ENCODE results near the gene RIN3. TPM values are rescaled to one million over a fixed set of nuclear protein-coding genes. Genes with fewer than 3 reads are reported as not detected.

The RIN3 gene
- polyA plus RNA-seq, 1 donor: 15.6 TPM

DNA sequence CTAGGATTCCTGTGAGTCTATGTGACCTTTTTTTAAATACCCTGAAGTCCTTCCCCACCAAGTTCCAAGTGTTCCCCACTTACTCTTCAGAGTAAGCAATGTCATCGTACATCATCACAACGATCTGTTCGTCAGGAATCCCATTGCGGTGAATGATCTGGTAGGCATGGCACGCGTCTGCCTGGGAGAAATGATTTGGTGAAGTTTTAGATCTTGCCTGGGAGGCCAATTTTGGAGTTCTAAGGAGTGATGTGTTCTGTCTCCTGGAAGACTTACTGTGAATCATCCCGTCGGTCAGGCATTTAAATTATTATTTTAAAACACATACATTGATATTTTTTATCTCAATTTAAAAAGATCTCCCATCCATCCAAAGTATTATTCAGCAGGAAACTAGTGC lies 205.1 kb downstream of the RIN3 start:
- Histone ChIP-seq H3K4me3 (ENCODE audit: low read length) (no peak overlapping the region), H3K4me1 (ENCODE audit: control insufficient read depth, insufficient read depth, low read length) (peaks cover 15% of the 10 kb centered on the region), H3K9me3 (ENCODE audit: control insufficient read depth, low read depth, low read length) (no peaks in the 10 kb centered on the region), H3K36me3 (ENCODE audit: control insufficient read depth, insufficient read depth, low read length) (peaks cover 40% of the 10 kb centered on the region), H3K27me3 (ENCODE audit: control insufficient read depth, insufficient read depth, low read length) (no peaks in the 10 kb centered on the region), H3K27ac (ENCODE audit: low read length) (no peak overlapping the region)
- no CpG with 5 or more reads among the region's 8 CpGs for WGBS (ENCODE audit: insufficient coverage, low lambda C conversion rate)
- no peak for DNase-seq

- no peaks in the 10 kb centered on the region for H3K9me3 ChIP-seq (ENCODE audit: control insufficient read depth, low read depth, low read length)
- H3K4me3 ChIP-seq (ENCODE audit: low read length): no peak overlapping the region
- H3K36me3 ChIP-seq (ENCODE audit: control insufficient read depth, insufficient read depth, low read length): peaks cover 36% of the 10 kb centered on the region
- H3K4me1 ChIP-seq (ENCODE audit: control insufficient read depth, insufficient read depth, low read length): peaks cover 15% of the 10 kb centered on the region
- H3K27ac ChIP-seq (ENCODE audit: low read length): peak overlapping the region; percentile 76
- DNase-seq: no peak
- H3K27me3 ChIP-seq (ENCODE audit: control insufficient read depth, insufficient read depth, low read length): no peaks in the 10 kb centered on the region
- no CpG with 5 or more reads among the region's 2 CpGs for WGBS (ENCODE audit: insufficient coverage, low lambda C conversion rate)
These were observed 205.8 kb downstream of the RIN3 start for GRCh38 chr14:92719421-92719820.

DNA sequence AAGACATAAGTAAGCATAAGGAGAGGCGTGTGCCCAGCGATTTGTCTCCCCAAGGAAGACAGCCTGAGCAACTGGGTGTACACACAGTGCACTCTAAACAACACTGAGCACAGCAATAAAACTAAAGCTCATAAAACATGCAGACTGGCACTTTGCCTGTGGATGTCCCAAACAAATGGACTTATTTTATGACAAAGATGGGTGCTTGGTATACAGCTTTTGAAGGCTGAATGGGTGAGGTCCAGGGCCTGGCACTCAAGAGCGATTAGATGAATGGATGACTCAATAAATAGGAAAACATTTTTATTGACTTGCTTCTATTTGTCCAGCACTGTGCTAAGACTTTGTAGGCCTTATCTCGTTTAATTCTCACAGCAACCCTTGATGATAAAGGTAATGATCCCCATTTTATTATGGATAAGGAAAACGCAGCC lies 206.3 kb downstream of the RIN3 start:
- H3K27ac ChIP-seq (ENCODE audit: low read length): peak overlapping the region; percentile 76
- DNase-seq: peak; percentile 66 to 88
- WGBS (ENCODE audit: insufficient coverage, low lambda C conversion rate): no CpG with 5 or more reads among the region's 5 CpGs
- H3K9me3 ChIP-seq (ENCODE audit: control insufficient read depth, low read depth, low read length): no peaks in the 10 kb centered on the region
- no peak overlapping the region for H3K4me3 ChIP-seq (ENCODE audit: low read length)
- H3K27me3 ChIP-seq (ENCODE audit: control insufficient read depth, insufficient read depth, low read length): no peaks in the 10 kb centered on the region
- H3K4me1 ChIP-seq (ENCODE audit: control insufficient read depth, insufficient read depth, low read length): peaks cover 15% of the 10 kb centered on the region
- peaks cover 36% of the 10 kb centered on the region for H3K36me3 ChIP-seq (ENCODE audit: control insufficient read depth, insufficient read depth, low read length)

DNA sequence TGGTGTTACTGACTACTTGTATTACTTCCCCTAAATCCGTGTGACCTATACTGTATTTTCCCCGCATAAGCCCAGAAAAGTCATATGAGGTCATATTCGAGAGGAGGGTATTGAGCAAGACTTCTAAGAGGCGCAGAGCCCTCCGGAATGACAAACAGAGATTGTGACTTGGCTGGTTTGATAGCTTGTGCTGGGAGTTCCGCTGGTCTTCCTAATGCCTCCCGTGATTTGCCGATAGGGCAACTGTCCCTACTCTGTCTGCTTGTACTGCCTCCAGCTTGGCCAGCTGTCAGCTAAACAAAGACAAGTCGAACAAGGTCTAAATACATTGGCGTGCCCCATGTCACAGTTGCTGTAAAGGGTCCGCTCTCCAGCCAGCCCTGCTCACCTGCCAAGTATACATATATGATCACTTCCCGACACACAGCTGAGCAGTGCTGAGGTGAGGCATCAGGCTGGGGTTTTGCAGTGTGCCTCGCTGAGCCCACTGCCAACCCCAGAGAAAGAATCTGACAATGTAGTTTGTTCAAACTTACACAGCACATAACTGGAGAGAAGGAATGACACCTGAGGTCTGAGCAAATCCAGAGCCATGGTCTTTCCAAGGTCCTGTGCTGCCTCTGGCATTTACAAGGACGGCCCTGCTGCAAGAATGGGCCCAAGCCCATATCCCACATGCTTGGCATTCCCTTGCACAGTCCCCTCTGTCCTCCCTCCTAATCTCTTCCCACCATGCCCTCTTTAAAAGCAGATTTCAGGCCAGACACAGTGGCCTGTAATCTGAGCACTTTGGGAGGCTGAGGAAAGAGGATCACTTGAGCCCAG lies 211.1 kb downstream of the RIN3 start:
- Histone ChIP-seq H3K27ac (ENCODE audit: low read length) (peak overlapping the region; percentile 3), H3K4me1 (ENCODE audit: control insufficient read depth, insufficient read depth, low read length) (peaks cover 19% of the 10 kb centered on the region), H3K9me3 (ENCODE audit: control insufficient read depth, low read depth, low read length) (no peaks in the 10 kb centered on the region), H3K27me3 (ENCODE audit: control insufficient read depth, insufficient read depth, low read length) (no peaks in the 10 kb centered on the region), H3K4me3 (ENCODE audit: low read length) (no peak overlapping the region), H3K36me3 (ENCODE audit: control insufficient read depth, insufficient read depth, low read length) (peaks cover 47% of the 10 kb centered on the region)
- WGBS (ENCODE audit: insufficient coverage, low lambda C conversion rate): no CpG with 5 or more reads among the region's 14 CpGs
- DNase-seq: peak; percentile 26 to 73

- H3K36me3 ChIP-seq (ENCODE audit: control insufficient read depth, insufficient read depth, low read length): peaks cover 50% of the 10 kb centered on the region
- peaks cover 7% of the 10 kb centered on the region for H3K4me1 ChIP-seq (ENCODE audit: control insufficient read depth, insufficient read depth, low read length)
- H3K9me3 ChIP-seq (ENCODE audit: control insufficient read depth, low read depth, low read length): no peaks in the 10 kb centered on the region
- peak; percentile 47 to 73 for DNase-seq
- H3K27ac ChIP-seq (ENCODE audit: low read length): peak overlapping the region; percentile 70
- H3K4me3 ChIP-seq (ENCODE audit: low read length): no peak overlapping the region
- WGBS (ENCODE audit: insufficient coverage, low lambda C conversion rate): 52% methylated on average over 3 of the region's 12 CpGs
- no peaks in the 10 kb centered on the region for H3K27me3 ChIP-seq (ENCODE audit: control insufficient read depth, insufficient read depth, low read length)
These were observed 212.8 kb downstream of the RIN3 start for GRCh38 chr14:92726135-92726932.

- no peak for DNase-seq
- Histone ChIP-seq H3K36me3 (ENCODE audit: control insufficient read depth, insufficient read depth, low read length) (peaks cover 55% of the 10 kb centered on the region), H3K4me3 (ENCODE audit: low read length) (no peak overlapping the region), H3K4me1 (ENCODE audit: control insufficient read depth, insufficient read depth, low read length) (peaks cover 7% of the 10 kb centered on the region), H3K27ac (ENCODE audit: low read length) (peak overlapping the region; percentile 70), H3K9me3 (ENCODE audit: control insufficient read depth, low read depth, low read length) (no peaks in the 10 kb centered on the region), H3K27me3 (ENCODE audit: control insufficient read depth, insufficient read depth, low read length) (no peaks in the 10 kb centered on the region)
- 63% methylated on average over 1 of the region's 8 CpGs for WGBS (ENCODE audit: insufficient coverage, low lambda C conversion rate)
These were observed 213.3 kb downstream of the RIN3 start for GRCh38 chr14:92726933-92727262.

- Histone ChIP-seq H3K9me3 (ENCODE audit: control insufficient read depth, low read depth, low read length) (no peaks in the 10 kb centered on the region), H3K27ac (ENCODE audit: low read length) (no peak overlapping the region), H3K27me3 (ENCODE audit: control insufficient read depth, insufficient read depth, low read length) (no peaks in the 10 kb centered on the region), H3K4me1 (ENCODE audit: control insufficient read depth, insufficient read depth, low read length) (peaks cover 7% of the 10 kb centered on the region), H3K4me3 (ENCODE audit: low read length) (no peak overlapping the region), H3K36me3 (ENCODE audit: control insufficient read depth, insufficient read depth, low read length) (peaks cover 63% of the 10 kb centered on the region)
- no peak for DNase-seq
- no CpG with 5 or more reads among the region's 8 CpGs for WGBS (ENCODE audit: insufficient coverage, low lambda C conversion rate)
These were observed 215.3 kb downstream of the RIN3 start for GRCh38 chr14:92728759-92729364.

DNA sequence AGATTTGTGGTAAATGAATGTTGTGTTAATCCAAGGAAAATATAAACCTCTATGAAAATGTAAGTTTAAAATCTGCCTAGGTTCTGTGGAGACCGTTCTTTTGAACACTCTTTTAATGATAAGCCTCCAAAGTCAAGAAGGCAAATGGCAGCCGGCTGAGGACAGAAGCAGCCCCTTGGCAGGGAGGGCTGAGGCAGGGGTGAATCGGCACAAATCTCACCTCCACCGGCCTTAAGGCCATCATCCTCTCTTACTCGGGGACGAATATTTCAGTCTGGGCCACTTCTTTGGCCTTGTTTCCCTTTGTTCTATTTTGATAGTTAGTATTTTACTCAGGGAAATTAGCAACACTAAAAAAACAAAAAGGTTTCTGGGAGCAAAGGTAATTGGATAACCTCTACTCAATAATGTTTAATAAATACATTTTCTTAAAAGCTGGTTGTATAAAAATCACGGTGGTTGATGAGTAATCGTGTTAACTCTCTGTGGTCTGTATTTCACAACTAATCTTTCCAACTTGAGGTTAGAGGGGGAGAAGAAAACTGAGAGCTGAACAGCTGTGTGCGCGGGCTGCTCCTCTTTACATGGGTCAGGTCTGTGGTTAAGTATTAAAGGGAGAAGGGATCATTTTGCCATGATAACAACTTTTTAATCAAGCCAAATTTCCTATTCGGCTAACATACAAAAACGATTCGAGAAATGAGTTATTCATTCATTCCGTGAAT lies 216.2 kb downstream of the RIN3 start:
- peaks cover 7% of the 10 kb centered on the region for H3K4me1 ChIP-seq (ENCODE audit: control insufficient read depth, insufficient read depth, low read length)
- H3K27me3 ChIP-seq (ENCODE audit: control insufficient read depth, insufficient read depth, low read length): no peaks in the 10 kb centered on the region
- peaks cover 59% of the 10 kb centered on the region for H3K36me3 ChIP-seq (ENCODE audit: control insufficient read depth, insufficient read depth, low read length)
- no peak overlapping the region for H3K27ac ChIP-seq (ENCODE audit: low read length)
- 72% methylated on average over 8 of the region's 14 CpGs for WGBS (ENCODE audit: insufficient coverage, low lambda C conversion rate)
- H3K9me3 ChIP-seq (ENCODE audit: control insufficient read depth, low read depth, low read length): no peaks in the 10 kb centered on the region
- no peak overlapping the region for H3K4me3 ChIP-seq (ENCODE audit: low read length)
- DNase-seq: no peak

- Histone ChIP-seq H3K9me3 (ENCODE audit: control insufficient read depth, low read depth, low read length) (no peaks in the 10 kb centered on the region), H3K27me3 (ENCODE audit: control insufficient read depth, insufficient read depth, low read length) (no peaks in the 10 kb centered on the region), H3K4me3 (ENCODE audit: low read length) (no peak overlapping the region), H3K27ac (ENCODE audit: low read length) (no peak overlapping the region), H3K36me3 (ENCODE audit: control insufficient read depth, insufficient read depth, low read length) (peaks cover 48% of the 10 kb centered on the region), H3K4me1 (ENCODE audit: control insufficient read depth, insufficient read depth, low read length) (peaks cover 5% of the 10 kb centered on the region)
- no peak for DNase-seq
- WGBS (ENCODE audit: insufficient coverage, low lambda C conversion rate): 100% methylated on average over 1 of the region's 3 CpGs
These were observed 218.1 kb downstream of the RIN3 start for GRCh38 chr14:92731622-92732115.

DNA sequence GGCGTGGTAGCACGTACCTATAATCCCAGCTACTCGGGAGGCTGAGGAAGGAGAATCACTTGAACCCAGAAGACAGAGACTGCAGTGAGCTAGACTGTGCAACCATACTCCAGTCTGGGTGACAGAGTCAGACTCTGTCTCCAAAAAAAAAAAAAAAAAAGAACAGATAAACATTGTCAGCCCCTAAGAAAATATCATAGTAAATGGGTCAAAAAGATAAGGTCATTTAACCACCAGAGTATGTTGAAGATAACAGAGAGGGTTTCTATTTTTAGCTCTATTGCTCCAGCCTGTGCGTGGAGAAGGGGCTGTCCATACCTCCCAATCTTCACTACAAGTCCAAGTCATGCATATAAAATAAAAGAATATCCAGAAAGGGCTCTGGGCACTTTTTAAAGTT lies 219.4 kb downstream of the RIN3 start:
- 68% methylated on average over 4 of the region's 4 CpGs for WGBS (ENCODE audit: insufficient coverage, low lambda C conversion rate)

More for the DNA sequence above, 219.4 kb downstream of the RIN3 start:
- Histone ChIP-seq H3K4me1 (ENCODE audit: control insufficient read depth, insufficient read depth, low read length) (peaks cover 10% of the 10 kb centered on the region), H3K27ac (ENCODE audit: low read length) (no peak overlapping the region), H3K27me3 (ENCODE audit: control insufficient read depth, insufficient read depth, low read length) (no peaks in the 10 kb centered on the region), H3K9me3 (ENCODE audit: control insufficient read depth, low read depth, low read length) (no peaks in the 10 kb centered on the region), H3K4me3 (ENCODE audit: low read length) (no peak overlapping the region), H3K36me3 (ENCODE audit: control insufficient read depth, insufficient read depth, low read length) (peaks cover 41% of the 10 kb centered on the region)
- no peak for DNase-seq
